Hepatocyte (in vitro differentiated cells): Measurements from ENCODE around the gene POTEI.
"Not testable (repeated sequence)": the region's sequence is repeated elsewhere in the genome, so short reads cannot be mapped to it uniquely, and the experiment has no call there.

Experiments used
- EZH2 ChIP-seq: fragments of 200-600 bp; sonication (generic); IDR thresholded peaks from 2 replicates; pipeline ENCODE4 v1.6.1; 2016; ENCODE audit warnings: antibody characterized with exemption, mild to moderate bottlenecking, borderline replicate concordance
- EZH2phosphoT487 ChIP-seq: fragments of 200-600 bp; sonication (generic); IDR thresholded peaks from one replicate; pipeline ENCODE4 v1.6.1; 2018; ENCODE audit warnings: antibody characterized with exemption, mild to moderate bottlenecking, low read depth, moderate library complexity; ENCODE audit not compliant: unreplicated experiment, severe bottlenecking
- TF ChIP-seq, protein P1 (sequence below): fragments of 200-600 bp; sonication (generic); IDR thresholded peaks from 2 replicates; pipeline ENCODE4 v1.5.1; 2016; ENCODE audit warnings: antibody characterized with exemption, mild to moderate bottlenecking; ENCODE audit not compliant: poor library complexity

DNA sequence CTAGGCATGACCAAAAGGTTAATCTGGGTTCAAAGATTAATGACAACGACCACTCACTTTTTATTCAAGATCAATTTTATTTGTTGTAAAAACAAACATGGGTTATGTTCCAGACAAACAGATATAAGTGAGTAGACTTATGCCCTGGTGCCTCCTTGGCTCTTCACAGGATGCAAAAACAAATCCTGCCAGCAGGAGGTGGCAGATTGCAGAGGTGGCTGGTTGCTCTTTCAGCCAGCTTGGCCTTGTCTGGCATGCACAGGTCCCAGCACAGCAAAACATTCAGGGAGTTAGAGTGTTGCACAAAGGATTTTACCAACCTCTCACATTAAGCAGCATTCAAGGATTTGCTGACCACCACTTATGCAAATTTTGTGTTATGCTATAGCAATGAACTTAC, 92.4 kb downstream of the POTEI start:
- TF ChIP-seq, protein P1, sequence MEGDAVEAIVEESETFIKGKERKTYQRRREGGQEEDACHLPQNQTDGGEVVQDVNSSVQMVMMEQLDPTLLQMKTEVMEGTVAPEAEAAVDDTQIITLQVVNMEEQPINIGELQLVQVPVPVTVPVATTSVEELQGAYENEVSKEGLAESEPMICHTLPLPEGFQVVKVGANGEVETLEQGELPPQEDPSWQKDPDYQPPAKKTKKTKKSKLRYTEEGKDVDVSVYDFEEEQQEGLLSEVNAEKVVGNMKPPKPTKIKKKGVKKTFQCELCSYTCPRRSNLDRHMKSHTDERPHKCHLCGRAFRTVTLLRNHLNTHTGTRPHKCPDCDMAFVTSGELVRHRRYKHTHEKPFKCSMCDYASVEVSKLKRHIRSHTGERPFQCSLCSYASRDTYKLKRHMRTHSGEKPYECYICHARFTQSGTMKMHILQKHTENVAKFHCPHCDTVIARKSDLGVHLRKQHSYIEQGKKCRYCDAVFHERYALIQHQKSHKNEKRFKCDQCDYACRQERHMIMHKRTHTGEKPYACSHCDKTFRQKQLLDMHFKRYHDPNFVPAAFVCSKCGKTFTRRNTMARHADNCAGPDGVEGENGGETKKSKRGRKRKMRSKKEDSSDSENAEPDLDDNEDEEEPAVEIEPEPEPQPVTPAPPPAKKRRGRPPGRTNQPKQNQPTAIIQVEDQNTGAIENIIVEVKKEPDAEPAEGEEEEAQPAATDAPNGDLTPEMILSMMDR: peak; percentile 7
- TF ChIP-seq EZH2, EZH2phosphoT487: not testable (repeated sequence)
